CD4-positive, alpha-beta memory T cell (primary cell): ENCODE measurements around the gene FKBP6. TPM values are rescaled to one million over a fixed set of nuclear protein-coding genes. Genes with fewer than 3 reads are reported as not detected.
A peak's percentile ranks its signal among the peaks of the same experiment; 100 is the strongest.
"Not testable (repeated sequence)": the region's sequence is repeated elsewhere in the genome, so short reads cannot be mapped to it uniquely, and the experiment has no call there.

Experiments used
- CTCF ChIA-PET: fragments of 350-600 bp; sonication (Branson Sonifier 250); formaldehyde crosslinking; loops from one replicate; lab custom pipeline; 2021; ENCODE audit warnings: inconsistent platforms; ENCODE audit not compliant: partially characterized antibody; lab: Charles Lee
- POLR2A ChIA-PET: fragments of 350-600 bp; sonication (Branson Sonifier 250); formaldehyde crosslinking; loops from one replicate; lab custom pipeline; 2021; ENCODE audit not compliant: partially characterized antibody; lab: Charles Lee
- DNase-seq, 5 donors: peaks; one replicate each; pipeline versions ENCODE4 v3.0.0 to v3.0.0-alpha.2; 2020 to 2022; ENCODE audit warnings: mixed read lengths in 1 of 5
- H3K27ac ChIP-seq: one replicate; pipeline ENCODE4 v1.7.0; 2013; ENCODE audit warnings: low read depth, low read length
- H3K27me3 ChIP-seq: 2 replicates; pipeline ENCODE4 v1.7.0; 2013; ENCODE audit warnings: mild to moderate bottlenecking, low read length, moderate library complexity; ENCODE audit not compliant: insufficient read depth
- H3K36me3 ChIP-seq: 2 replicates; pipeline ENCODE4 v1.7.0; 2013; ENCODE audit warnings: mild to moderate bottlenecking, low read length, moderate library complexity; ENCODE audit not compliant: insufficient read depth
- H3K4me1 ChIP-seq: 2 replicates; pipeline ENCODE4 v1.7.0; 2013; ENCODE audit warnings: mild to moderate bottlenecking, low read length, moderate library complexity; ENCODE audit not compliant: insufficient read depth
- H3K4me3 ChIP-seq, 2 donors: one replicate each; pipeline ENCODE4 v1.7.0; 2013; ENCODE audit warnings: low read length in 2 of 2, mild to moderate bottlenecking in 1 of 2
- H3K9me3 ChIP-seq, 2 donors: one replicate each; pipeline ENCODE4 v1.7.0; 2013; ENCODE audit warnings: low read length in 2 of 2, control low read depth in 1 of 2; ENCODE audit not compliant: control insufficient read depth in 1 of 2
- H3K27ac Mint-ChIP-seq, 7 donors: one replicate each; pipeline ENCODE4 v1.8.0; 2020 to 2021; ENCODE audit warnings: mixed read lengths in 7 of 7, mild to moderate bottlenecking in 6 of 7, inconsistent platforms in 3 of 7, moderate library complexity in 3 of 7
- H3K27me3 Mint-ChIP-seq, 2 donors: one replicate each; pipeline ENCODE4 v1.8.0; 2020 to 2021; ENCODE audit warnings: mixed read lengths in 2 of 2
- H3K36me3 Mint-ChIP-seq, 2 donors: one replicate each; pipeline ENCODE4 v1.8.0; 2020 to 2021; ENCODE audit warnings: mixed read lengths in 2 of 2, inconsistent platforms in 1 of 2, mild to moderate bottlenecking in 1 of 2
- H3K4me1 Mint-ChIP-seq, 4 donors: one replicate each; pipeline ENCODE4 v1.8.0; 2020 to 2021; ENCODE audit warnings: mixed read lengths in 4 of 4, mild to moderate bottlenecking in 1 of 4
- H3K4me3 Mint-ChIP-seq, 8 donors: one replicate each; pipeline ENCODE4 v1.8.0; 2020 to 2021; ENCODE audit warnings: mixed read lengths in 8 of 8, mild to moderate bottlenecking in 7 of 8, moderate library complexity in 6 of 8, inconsistent platforms in 3 of 8
- H3K9me3 Mint-ChIP-seq, 8 donors: one replicate each; pipeline ENCODE4 v1.8.0; 2020 to 2021; ENCODE audit warnings: mixed read lengths in 8 of 8, mild to moderate bottlenecking in 5 of 8, inconsistent platforms in 3 of 8, moderate library complexity in 1 of 8
- intact Hi-C: fragments of 100-400 bp; cut with micrococcal nuclease; formaldehyde crosslinking; loops from one replicate; pipeline ENCODE4 v1.15.1; 2023
- polyA plus RNA-seq, 2 donors: library from polyadenylated mRNA; unstranded; fragments of 300-500 nt; fragmentation: Illumina TruSeq; gene quantifications; one replicate each; pipeline ENCODE4 v1.2.3, GENCODE V29; 2021
- total RNA-seq, 2 experiments: library from RNA; stranded (reverse); gene quantifications; one replicate each; pipeline ENCODE4 v1.2.3, GENCODE V29; 2021

The FKBP6 gene
- total and polyA plus RNA-seq, 4 experiments from 2014 or later, result not detected

DNA sequence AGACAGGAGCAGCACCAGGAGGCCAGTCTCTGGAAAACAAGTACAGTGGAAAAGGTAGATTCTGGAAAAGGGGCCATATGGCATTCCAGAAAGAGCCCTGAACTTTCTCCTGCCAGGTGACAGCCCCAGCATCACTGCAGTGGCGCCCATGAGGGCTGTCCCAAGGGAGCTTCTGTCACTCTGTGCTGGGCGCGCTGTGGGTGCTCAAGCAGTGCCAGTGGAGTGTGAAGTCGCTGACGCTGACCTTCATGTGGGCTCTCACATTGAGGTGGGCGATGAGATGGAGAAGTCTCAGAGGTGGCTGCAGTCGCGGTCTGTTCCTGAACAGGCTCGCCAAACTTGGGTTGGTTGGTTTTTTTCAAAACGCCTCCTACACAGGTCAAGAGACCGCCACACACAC lies 38.2 kb downstream of the FKBP6 start:
- no peaks in the 10 kb centered on the region for H3K27me3 ChIP-seq
- Mint-ChIP-seq H3K27ac (no peak overlapping the region), H3K4me1 (peaks cover 0 to 4% (median 0%) of the 10 kb centered on the region in 4 donors), H3K27me3 (peaks cover 0 to 6% of the 10 kb centered on the region in 2 donors), H3K4me3 (no peak overlapping the region), H3K9me3 (no peaks in the 10 kb centered on the region), H3K36me3 (no peaks in the 10 kb centered on the region)
- H3K4me3 ChIP-seq, result no peak overlapping the region
- no peaks in the 10 kb centered on the region for H3K36me3 ChIP-seq
- ChIA-PET CTCF (no interaction called here), POLR2A (no interaction called here)
- H3K4me1 ChIP-seq, result no peaks in the 10 kb centered on the region
- intact Hi-C loops, result no loop called here
- DNase-seq, result no peak
- no peak overlapping the region for H3K27ac ChIP-seq
- no peaks in the 10 kb centered on the region for H3K9me3 ChIP-seq

DNA sequence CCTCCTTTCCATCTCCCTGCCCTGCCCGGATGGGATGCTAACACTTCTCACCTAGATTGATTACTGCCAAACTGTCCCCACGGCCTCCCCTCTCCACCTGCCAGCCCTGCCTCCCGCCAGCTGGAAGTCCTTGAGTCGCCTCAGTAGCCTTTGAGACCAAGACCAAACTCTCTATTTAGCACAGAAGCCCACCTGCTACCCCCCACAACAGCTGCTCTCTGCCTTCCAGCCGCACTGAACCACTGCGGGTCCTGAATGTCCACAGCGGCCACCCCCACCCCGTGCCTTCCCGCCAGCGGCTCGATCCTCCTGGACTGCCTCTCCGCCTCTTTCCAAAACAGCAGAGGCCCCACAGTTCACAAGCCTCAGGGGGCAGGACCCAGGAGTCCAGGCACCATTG lies 39.0 kb downstream of the FKBP6 start:
- ChIA-PET CTCF (no interaction called here), POLR2A (no interaction called here)
- no peak overlapping the region for H3K4me3 Mint-ChIP-seq
- no peaks in the 10 kb centered on the region for H3K36me3 ChIP-seq
- intact Hi-C loops, result no loop called here
- no peak overlapping the region for H3K4me3 ChIP-seq
- H3K36me3 Mint-ChIP-seq, result no peaks in the 10 kb centered on the region
- no peaks in the 10 kb centered on the region for H3K4me1 ChIP-seq
- no peaks in the 10 kb centered on the region for H3K9me3 Mint-ChIP-seq
- no peaks in the 10 kb centered on the region for H3K9me3 ChIP-seq
- no peak for DNase-seq
- H3K27ac ChIP-seq, result no peak overlapping the region
- H3K27me3 Mint-ChIP-seq, result peaks cover 0 to 6% of the 10 kb centered on the region in 2 donors
- H3K27ac Mint-ChIP-seq, result peak overlapping the region in 1 of 7 donors; percentile 22
- peaks cover 0 to 4% (median 0%) of the 10 kb centered on the region in 4 donors for H3K4me1 Mint-ChIP-seq
- H3K27me3 ChIP-seq, result no peaks in the 10 kb centered on the region

DNA sequence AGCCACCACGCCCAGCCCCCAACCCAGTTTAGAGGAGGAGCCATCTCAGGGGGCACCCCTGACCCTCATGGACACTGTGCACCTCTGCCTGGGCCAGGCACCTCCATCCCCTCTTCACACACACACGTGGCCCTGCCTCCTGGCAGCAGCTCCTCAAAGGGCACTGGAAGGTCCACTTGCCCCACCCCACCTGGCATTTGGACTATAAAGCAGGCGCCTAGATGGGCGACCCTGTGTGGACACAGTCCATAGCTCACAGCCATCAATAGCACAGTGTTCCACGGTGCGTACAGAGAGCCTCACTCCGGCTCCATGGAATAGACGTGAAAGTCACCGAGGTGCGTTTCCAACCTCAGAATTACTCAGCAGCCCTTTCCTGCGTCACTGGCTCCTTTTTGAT lies 41.0 kb downstream of the FKBP6 start:
- no peaks in the 10 kb centered on the region for H3K4me1 ChIP-seq
- CTCF ChIA-PET, result no interaction called here

DNA sequence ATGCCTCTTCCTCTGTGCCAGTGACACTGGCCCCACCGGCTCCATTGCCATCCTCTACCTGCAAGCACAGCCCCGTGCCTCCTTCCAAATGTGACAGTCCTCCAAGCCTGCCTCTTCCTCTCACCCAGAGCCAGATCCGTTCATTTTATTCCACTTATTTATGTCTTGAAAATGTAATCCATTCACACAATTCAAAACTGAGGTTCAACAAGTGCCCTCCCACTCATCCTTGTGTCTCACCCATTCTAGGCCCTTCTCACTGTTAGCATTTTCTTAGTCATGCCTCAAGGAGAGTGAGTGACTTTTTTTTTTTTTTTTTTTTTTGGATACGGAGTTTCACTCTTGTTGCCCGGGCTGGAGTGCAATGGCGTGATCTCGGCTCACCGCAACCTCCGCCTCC lies 41.7 kb downstream of the FKBP6 start:
- H3K36me3 Mint-ChIP-seq, result no peaks in the 10 kb centered on the region
- H3K9me3 Mint-ChIP-seq, result no peaks in the 10 kb centered on the region
- intact Hi-C loops, result no loop called here
- no peak overlapping the region for H3K27ac Mint-ChIP-seq
- DNase-seq, result no peak
- no peaks in the 10 kb centered on the region for H3K9me3 ChIP-seq
- CTCF ChIA-PET, result no interaction called here
- no peaks in the 10 kb centered on the region for H3K36me3 ChIP-seq
- no peak overlapping the region for H3K4me3 ChIP-seq
- H3K27me3 ChIP-seq, result no peaks in the 10 kb centered on the region
- H3K4me1 ChIP-seq, result no peaks in the 10 kb centered on the region
- no peak overlapping the region for H3K4me3 Mint-ChIP-seq
- H3K4me1 Mint-ChIP-seq, result peaks cover 0 to 4% (median 0%) of the 10 kb centered on the region in 4 donors
- POLR2A ChIA-PET, result no interaction called here
- H3K27ac ChIP-seq, result no peak overlapping the region
- peaks cover 3 to 8% of the 10 kb centered on the region in 2 donors for H3K27me3 Mint-ChIP-seq

More for the DNA sequence above, 41.0 kb downstream of the FKBP6 start:
- intact Hi-C loops, result no loop called here
- H3K4me3 Mint-ChIP-seq, result no peak overlapping the region
- no peak overlapping the region for H3K4me3 ChIP-seq
- POLR2A ChIA-PET, result no interaction called here
- H3K27ac Mint-ChIP-seq, result no peak overlapping the region
- peaks cover 0 to 8% of the 10 kb centered on the region in 2 donors for H3K27me3 Mint-ChIP-seq
- no peak for DNase-seq
- no peaks in the 10 kb centered on the region for H3K36me3 ChIP-seq
- no peaks in the 10 kb centered on the region for H3K36me3 Mint-ChIP-seq
- no peaks in the 10 kb centered on the region for H3K9me3 Mint-ChIP-seq
- H3K4me1 Mint-ChIP-seq, result peaks cover 0 to 4% (median 0%) of the 10 kb centered on the region in 4 donors
- H3K9me3 ChIP-seq, result no peaks in the 10 kb centered on the region
- H3K27ac ChIP-seq, result no peak overlapping the region
- H3K27me3 ChIP-seq, result no peaks in the 10 kb centered on the region

DNA sequence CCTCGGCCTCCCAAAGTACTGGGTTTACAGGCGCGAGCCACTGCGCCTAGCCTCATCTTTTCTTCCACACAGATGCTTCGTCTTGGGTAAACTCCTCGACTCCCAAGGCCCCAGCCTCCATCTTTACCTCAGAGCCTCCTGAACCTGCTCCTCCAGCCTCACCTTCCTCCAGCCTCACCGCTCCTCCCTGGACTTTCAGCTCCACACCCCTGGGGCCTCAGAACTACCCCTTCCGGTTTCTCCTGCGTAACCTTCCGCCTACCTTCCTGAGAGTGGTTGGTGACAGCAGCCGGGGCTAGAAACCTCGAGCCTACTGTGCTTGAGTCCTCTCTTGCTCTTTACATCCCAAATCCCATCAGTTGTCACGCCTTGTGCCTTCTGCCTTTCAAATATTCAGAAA lies 45.8 kb downstream of the FKBP6 start:
- no peak for DNase-seq
- H3K36me3 Mint-ChIP-seq, result no peaks in the 10 kb centered on the region
- H3K9me3 Mint-ChIP-seq, result no peaks in the 10 kb centered on the region
- H3K27me3 Mint-ChIP-seq, result peaks cover 15 to 22% of the 10 kb centered on the region in 2 donors
- no peaks in the 10 kb centered on the region for H3K27me3 ChIP-seq
- no peak overlapping the region for H3K27ac Mint-ChIP-seq
- CTCF ChIA-PET, result no interaction called here
- no peaks in the 10 kb centered on the region for H3K9me3 ChIP-seq
- POLR2A ChIA-PET, result no interaction called here
- intact Hi-C loops, result no loop called here
- no peaks in the 10 kb centered on the region for H3K4me1 ChIP-seq
- no peak overlapping the region for H3K27ac ChIP-seq
- no peaks in the 10 kb centered on the region for H3K36me3 ChIP-seq
- H3K4me3 Mint-ChIP-seq, result no peak overlapping the region
- no peak overlapping the region for H3K4me3 ChIP-seq
- peaks cover 0 to 7% (median 0%) of the 10 kb centered on the region in 4 donors for H3K4me1 Mint-ChIP-seq

DNA sequence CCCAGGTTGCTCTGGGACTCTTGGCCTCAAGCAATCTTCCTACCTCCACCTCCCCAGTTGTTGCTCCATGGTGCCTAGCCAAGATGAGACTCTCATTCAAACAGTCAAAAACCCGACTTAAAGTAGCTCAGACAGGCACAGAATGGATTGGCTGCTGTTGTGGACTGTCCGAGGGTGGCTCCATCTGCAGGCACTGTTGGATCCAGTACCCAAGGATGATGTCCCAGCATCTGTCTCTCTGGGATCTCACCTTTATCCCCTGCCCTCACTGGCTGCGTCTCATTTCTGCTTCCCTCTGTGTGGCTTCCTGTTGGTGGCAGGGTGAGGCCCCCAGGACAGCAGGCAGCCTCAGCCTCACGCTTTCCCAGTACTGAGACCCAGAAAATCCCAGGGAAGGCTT lies 48.3 kb downstream of the FKBP6 start:
- POLR2A ChIA-PET, H3K36me3 Mint-ChIP-seq, H3K4me1 ChIP-seq, H3K27me3 ChIP-seq, H3K27ac Mint-ChIP-seq, H3K36me3 ChIP-seq, CTCF ChIA-PET, H3K9me3 Mint-ChIP-seq, intact Hi-C loops, H3K4me3 ChIP-seq, H3K27ac ChIP-seq, H3K4me1 Mint-ChIP-seq, H3K9me3 ChIP-seq, DNase-seq, H3K4me3 Mint-ChIP-seq: not testable (repeated sequence)
- H3K27me3 Mint-ChIP-seq, result peaks cover 18 to 22% of the 10 kb centered on the region in 2 donors

DNA sequence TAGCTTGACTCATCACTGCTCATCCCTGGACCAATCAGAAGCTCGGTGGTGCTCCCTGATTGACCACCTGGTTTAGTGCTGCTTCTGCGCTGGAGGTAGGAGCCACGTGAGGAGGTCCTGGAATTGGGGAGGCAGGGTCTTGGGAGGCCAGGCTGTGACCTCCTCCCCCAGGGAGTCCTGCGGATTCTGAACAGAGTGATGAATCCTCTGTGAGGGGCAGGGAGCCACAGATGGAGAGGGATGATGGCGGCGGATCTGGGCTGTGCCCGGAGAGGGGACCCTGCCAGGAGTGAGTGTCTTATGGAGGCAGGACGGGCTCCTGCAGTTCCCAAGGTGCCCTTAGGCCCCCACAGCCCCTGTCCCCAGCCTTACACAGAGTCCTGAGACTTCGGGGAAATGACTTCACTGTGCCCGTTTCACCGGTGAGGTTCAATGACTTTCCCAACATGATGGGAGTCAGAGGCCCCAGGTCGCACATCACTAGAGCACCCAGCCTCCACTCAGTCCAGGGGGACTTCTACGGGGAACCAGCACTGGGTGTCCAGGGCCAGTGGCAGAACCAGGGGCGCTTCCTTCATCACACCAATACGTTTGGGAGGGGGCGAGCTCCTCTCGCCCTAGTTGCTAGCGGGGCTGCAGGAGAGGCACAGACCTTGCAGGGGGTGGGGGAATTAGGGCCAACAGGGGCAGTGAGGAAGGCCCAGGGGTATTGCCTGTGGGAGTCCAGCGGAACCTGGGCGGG lies 48.9 kb downstream of the FKBP6 start:
- H3K9me3 Mint-ChIP-seq, result peaks cover 0 to 4% (median 0%) of the 10 kb centered on the region in 8 donors
- peaks cover 19 to 22% of the 10 kb centered on the region in 2 donors for H3K27me3 Mint-ChIP-seq
- Histone ChIP-seq H3K4me1 (no peaks in the 10 kb centered on the region), H3K4me3 (no peak overlapping the region), H3K9me3 (no peaks in the 10 kb centered on the region), H3K27me3 (no peaks in the 10 kb centered on the region), H3K27ac (no peak overlapping the region), H3K36me3 (no peaks in the 10 kb centered on the region)
- no peak overlapping the region for H3K27ac Mint-ChIP-seq
- ChIA-PET POLR2A (no interaction called here), CTCF (no interaction called here)
- no peak for DNase-seq
- intact Hi-C loops, result no loop called here
- H3K4me1 Mint-ChIP-seq, result peaks cover 0 to 7% (median 0%) of the 10 kb centered on the region in 4 donors
- H3K36me3 Mint-ChIP-seq, result no peaks in the 10 kb centered on the region
- H3K4me3 Mint-ChIP-seq, result peak overlapping the region in 1 of 8 donors; percentile 20
